Stimulated activated effector memory CD8-positive, alpha-beta T cell treated with anti-CD3 and anti-CD28 coated beads, Interleukin-12 subunit alpha, Interleukin-12 subunit beta, amount 100 ng/mL, for 72 hours (primary cell): ENCODE data around the gene TYW1.
"Not testable (repeated sequence)": the region's sequence is repeated elsewhere in the genome, so short reads cannot be mapped to it uniquely, and the experiment has no call there.

ENCODE experiments used
- ATAC-seq: fragments of 150-1000 bp; cut with Tn5 transposase; 2 replicates; pipeline ENCODE4 v1.10.0; 2021
- DNase-seq, 2 donors: peaks; one replicate each; pipeline ENCODE4 v3.0.0; 2021 to 2022; ENCODE audit warnings: low spot score in 2 of 2
- H3K27ac Mint-ChIP-seq: one replicate; pipeline ENCODE4 v1.8.0; 2022; ENCODE audit warnings: mild to moderate bottlenecking, mixed read lengths
- H3K36me3 Mint-ChIP-seq: one replicate; pipeline ENCODE4 v1.8.0; 2022; ENCODE audit warnings: mild to moderate bottlenecking, mixed read lengths
- H3K4me1 Mint-ChIP-seq: one replicate; pipeline ENCODE4 v1.8.0; 2022; ENCODE audit warnings: mixed read lengths
- H3K4me3 Mint-ChIP-seq: one replicate; pipeline ENCODE4 v1.8.0; 2022; ENCODE audit warnings: mild to moderate bottlenecking, mixed read lengths
- H3K9me3 Mint-ChIP-seq: one replicate; pipeline ENCODE4 v1.8.0; 2022; ENCODE audit warnings: mixed read lengths

The TYW1 gene, protein sequence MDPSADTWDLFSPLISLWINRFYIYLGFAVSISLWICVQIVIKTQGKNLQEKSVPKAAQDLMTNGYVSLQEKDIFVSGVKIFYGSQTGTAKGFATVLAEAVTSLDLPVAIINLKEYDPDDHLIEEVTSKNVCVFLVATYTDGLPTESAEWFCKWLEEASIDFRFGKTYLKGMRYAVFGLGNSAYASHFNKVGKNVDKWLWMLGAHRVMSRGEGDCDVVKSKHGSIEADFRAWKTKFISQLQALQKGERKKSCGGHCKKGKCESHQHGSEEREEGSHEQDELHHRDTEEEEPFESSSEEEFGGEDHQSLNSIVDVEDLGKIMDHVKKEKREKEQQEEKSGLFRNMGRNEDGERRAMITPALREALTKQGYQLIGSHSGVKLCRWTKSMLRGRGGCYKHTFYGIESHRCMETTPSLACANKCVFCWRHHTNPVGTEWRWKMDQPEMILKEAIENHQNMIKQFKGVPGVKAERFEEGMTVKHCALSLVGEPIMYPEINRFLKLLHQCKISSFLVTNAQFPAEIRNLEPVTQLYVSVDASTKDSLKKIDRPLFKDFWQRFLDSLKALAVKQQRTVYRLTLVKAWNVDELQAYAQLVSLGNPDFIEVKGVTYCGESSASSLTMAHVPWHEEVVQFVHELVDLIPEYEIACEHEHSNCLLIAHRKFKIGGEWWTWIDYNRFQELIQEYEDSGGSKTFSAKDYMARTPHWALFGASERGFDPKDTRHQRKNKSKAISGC

DNA sequence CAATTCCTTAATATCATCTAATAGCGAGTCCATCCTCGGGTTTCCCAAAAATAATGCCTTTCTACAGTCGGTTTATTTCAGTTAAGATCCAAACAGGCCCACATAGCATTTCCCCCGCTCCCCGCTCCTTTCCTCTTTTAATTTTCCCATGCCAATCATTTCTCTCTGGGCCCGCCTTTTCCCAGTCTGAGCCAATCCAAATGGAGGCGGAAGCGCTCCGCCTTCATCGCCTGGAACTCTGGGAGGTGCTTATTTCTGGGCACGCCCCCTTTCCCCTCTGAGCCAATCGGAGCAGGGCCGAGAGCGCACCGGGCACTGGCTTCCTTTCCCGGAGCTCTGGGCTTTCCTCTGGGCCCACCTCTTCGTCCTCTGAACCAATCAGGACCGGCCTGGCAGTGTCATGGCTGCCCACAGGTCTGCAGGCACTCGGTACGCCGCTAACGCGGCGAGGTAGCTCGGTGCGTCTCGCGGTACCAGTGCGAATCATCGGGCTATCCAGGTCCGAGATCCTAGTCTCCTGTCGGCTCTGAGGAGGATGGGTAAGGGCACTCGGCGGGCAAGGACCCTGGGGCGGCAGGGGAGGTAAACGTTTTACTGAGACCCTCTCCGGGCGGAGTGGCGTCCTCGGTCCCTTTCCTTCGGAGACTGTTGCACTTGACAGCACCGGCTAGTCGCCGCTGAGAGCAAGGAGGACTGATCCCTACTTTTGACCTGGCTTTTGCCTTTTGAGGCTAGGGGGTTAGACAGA lies at the start of gene TYW1:
Gene TYW1, plus strand, starts transcription at position 390 of the 748 bp plus-strand sequence. Its CDS starts 146 bp downstream, at position 536.
- H3K4me1 Mint-ChIP-seq: peaks cover 17% of the 10 kb centered on the region
- H3K4me3 Mint-ChIP-seq: peak within 1 kb of the TSS; percentile 98
- DNase-seq (peak; percentile 89 to 99), ATAC-seq (peak; percentile 92)
- H3K9me3 Mint-ChIP-seq: not testable (repeated sequence)
- H3K27ac Mint-ChIP-seq: peak within 1 kb of the TSS; percentile 100
- peaks cover 76% of the 10 kb centered on the region for H3K36me3 Mint-ChIP-seq

DNA sequence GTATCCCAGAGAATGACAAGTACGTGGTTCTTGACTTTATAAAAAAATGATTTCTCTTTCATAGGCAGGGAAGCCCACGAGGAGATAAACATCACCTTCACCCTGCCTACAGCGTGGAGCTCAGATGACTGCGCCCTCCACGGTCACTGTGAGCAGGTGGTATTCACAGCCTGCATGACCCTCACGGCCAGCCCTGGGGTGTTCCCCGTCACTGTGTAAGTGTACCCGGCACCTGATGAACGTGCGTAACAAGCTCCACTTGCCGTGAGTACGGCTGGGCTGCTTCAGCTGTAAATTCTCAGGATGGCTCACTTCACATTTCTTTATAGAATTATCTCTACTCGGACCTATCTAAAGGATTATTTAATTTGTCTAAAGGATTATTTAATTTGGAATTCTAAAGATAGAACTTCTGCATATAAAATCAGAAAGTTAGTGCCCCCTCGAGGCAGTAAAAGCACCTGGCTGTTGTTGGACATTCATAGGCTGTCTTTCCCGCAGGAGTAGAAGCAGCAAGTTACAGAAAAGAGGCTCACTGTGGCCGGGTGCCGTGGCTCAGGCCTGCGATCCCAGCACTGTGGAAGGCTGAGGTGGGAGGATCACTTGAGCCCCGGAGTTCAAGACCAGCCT lies 48.0 kb upstream of the TYW1 start:
- Mint-ChIP-seq H3K4me3 (no peak overlapping the region), H3K9me3 (no peaks in the 10 kb centered on the region), H3K4me1 (no peaks in the 10 kb centered on the region), H3K27ac (no peak overlapping the region), H3K36me3 (peaks cover 100% of the 10 kb centered on the region)
- ATAC-seq (no peak), DNase-seq (no peak)

DNA sequence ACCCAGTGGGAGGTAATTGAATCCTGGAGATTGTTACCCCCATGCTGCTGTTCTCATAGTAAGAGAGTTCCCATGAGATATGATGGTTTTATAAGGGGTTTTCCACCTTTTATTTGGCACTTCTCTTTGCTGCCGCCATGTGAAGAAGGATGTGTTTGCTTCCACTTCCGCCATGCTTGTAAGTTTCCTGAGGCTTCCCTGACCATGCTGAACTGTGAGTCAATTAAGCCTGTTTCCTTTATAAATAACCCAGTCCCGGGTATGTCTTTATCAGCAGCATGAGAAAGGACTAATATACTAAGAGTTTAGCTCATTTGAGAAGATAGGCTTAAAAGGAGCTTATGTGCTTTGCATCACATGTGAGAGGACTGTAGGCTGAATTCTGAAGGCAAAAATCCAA lies 46.3 kb upstream of the TYW1 start:
- peaks cover 100% of the 10 kb centered on the region for H3K36me3 Mint-ChIP-seq
- DNase-seq (no peak), ATAC-seq (no peak)
- no peak overlapping the region for H3K4me3 Mint-ChIP-seq
- no peak overlapping the region for H3K27ac Mint-ChIP-seq
- H3K4me1 Mint-ChIP-seq: no peaks in the 10 kb centered on the region
- H3K9me3 Mint-ChIP-seq: no peaks in the 10 kb centered on the region

DNA sequence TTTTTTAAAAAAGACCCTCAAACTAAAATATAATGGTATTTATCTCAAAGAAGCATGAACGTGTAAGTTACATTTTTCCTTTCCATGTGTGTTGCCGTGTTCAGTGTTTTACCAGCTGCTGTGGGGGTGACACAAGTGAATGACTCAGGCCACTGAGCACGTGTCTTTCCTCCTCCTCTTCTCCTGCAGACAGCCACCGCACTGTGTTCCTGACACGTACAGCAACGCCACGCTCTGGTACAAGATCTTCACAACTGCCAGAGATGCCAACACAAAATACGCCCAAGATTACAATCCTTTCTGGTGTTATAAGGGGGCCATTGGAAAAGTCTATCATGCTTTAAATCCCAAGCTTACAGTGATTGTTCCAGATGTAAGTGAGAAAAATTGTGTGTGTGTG lies 45.9 kb upstream of the TYW1 start:
- no peak for ATAC-seq
- no peaks in the 10 kb centered on the region for H3K4me1 Mint-ChIP-seq
- no peak for DNase-seq
- H3K27ac Mint-ChIP-seq: peak overlapping the region; percentile 20
- no peak overlapping the region for H3K4me3 Mint-ChIP-seq
- peaks cover 100% of the 10 kb centered on the region for H3K36me3 Mint-ChIP-seq
- H3K9me3 Mint-ChIP-seq: no peaks in the 10 kb centered on the region

DNA sequence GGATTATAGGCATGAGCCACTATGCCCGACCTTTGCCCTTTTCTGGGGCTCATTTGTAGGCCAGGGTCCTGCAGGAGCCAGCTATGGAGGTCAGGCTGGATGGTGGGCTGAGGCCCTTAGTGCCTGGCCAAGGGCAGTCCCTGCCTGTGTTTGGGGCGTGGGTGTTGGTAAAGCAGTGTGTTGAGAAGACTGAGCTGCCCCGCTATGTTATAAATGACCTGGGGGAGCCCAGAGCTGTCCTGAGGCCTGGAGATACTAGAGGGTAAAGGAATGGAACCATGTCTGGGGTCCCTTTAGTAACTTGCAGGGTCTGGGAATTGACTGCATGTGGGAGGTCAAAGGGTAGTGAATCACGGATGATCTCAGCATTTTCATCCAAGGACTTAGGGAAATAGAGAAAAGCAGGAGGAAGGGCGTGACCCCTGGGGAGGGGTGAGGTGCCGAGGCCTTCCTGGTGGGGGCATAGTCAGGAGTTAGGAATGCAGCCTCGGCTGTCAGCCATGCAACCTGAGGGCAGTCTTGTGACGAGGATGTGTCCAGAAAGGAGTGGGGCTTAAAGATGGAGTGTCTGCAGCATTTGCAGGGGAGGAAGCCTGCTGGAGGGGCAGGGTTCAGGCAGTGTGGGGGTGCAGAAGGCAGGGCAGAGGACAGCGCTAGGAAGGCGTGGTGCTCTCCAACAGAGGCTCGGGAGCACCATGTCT lies 44.1 kb upstream of the TYW1 start:
- DNase-seq (no peak), ATAC-seq (no peak)
- H3K36me3 Mint-ChIP-seq: peaks cover 100% of the 10 kb centered on the region
- H3K4me1 Mint-ChIP-seq: no peaks in the 10 kb centered on the region
- no peaks in the 10 kb centered on the region for H3K9me3 Mint-ChIP-seq
- peak overlapping the region; percentile 27 for H3K27ac Mint-ChIP-seq
- no peak overlapping the region for H3K4me3 Mint-ChIP-seq

DNA sequence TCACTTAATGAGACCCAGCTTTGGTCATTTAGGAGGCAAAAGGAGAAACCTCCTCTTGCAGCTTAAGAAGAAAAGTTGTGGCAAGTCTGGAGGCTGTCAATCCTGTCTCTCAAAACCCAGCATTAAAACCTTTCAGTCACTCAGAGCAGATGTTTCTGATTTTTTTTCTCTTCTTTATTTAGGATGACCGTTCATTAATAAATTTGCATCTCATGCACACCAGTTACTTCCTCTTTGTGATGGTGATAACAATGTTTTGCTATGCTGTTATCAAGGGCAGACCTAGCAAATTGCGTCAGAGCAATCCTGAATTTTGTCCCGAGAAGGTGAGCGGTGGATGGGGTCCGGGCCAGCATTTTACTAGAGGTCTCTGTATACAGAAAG lies 43.6 kb upstream of the TYW1 start:
- H3K36me3 Mint-ChIP-seq: peaks cover 100% of the 10 kb centered on the region

DNA sequence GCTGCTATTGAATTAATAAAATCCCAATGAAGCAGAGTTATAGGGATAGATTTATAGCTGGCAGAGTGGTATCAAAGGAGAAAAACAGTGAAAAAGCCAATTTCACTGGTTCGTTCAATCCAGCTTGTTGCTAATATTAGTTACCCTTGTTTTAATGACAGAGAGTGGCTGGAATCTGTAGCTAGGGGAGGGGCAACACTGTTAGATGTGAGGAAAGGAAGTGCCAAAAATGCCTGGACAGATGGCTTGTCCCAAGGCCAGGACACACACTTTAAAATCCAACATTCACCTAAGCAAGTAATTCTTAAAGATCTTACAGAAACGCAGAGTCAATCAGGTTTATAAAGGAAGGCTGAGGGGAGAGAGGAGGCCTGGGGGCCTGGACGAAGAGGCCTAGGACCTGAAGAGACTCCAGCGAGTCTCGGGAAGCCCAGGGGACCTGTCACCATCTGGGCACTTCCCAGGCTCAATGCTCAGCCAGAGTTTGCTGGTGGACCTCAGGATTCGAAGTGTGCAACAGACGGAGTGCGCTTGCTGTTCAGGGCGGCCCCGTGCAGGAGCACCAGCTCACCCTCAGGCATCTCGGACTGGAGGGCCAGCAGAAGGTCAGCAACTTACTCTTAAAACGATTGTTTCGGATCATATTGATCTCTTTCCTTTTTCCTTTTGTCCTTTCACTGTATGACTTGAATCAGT lies 38.9 kb upstream of the TYW1 start:
- Mint-ChIP-seq H3K4me1 (no peaks in the 10 kb centered on the region), H3K4me3 (no peak overlapping the region), H3K27ac (peak overlapping the region; percentile 48), H3K36me3 (peaks cover 83% of the 10 kb centered on the region), H3K9me3 (no peaks in the 10 kb centered on the region)
- no peak for ATAC-seq
- DNase-seq: no peak

More for the DNA sequence above, 43.6 kb upstream of the TYW1 start:
- H3K4me3 Mint-ChIP-seq: no peak overlapping the region
- no peak for ATAC-seq
- H3K27ac Mint-ChIP-seq: peak overlapping the region; percentile 27
- DNase-seq: no peak
- no peaks in the 10 kb centered on the region for H3K9me3 Mint-ChIP-seq
- no peaks in the 10 kb centered on the region for H3K4me1 Mint-ChIP-seq

DNA sequence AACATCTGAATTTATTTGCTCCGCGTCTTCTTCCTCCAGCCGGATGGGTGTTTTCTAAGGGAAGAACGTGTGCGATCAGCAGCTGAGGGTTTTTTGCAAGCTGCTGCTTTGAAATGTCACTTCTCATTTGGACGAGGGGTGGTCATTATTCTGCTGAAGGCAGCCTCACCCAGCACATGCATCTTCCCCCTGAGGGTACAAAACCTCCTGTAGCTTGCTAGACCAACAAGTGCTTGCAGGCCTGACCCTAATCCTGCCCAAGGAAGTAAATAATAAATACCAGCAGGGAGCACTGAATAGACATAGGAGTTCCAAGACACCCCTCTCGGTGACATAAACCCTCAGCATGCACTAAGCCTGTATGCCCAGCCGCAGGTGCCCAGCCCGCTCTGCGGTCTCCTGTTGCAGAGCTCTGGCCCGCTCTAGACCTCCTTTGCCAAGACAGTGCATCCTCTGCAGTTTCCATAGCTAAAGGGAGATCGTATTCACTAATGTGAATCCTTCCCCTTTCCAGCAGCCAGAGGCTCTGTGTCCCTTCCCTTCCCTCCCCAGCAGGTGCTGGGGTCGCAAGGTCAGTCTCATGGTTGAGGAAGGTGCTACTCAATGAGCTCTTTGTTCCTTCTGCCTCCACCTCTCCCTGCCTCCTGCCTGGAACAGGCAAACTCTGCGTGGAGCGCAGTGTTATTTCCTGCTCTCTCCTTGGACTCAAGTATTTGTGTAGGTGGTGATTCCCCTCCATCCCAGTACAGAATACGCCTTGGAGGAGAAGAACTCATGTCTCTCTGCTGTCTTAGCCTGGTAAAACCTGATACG lies 37.9 kb upstream of the TYW1 start:
- H3K36me3 Mint-ChIP-seq: peaks cover 73% of the 10 kb centered on the region
- no peak overlapping the region for H3K27ac Mint-ChIP-seq
- no peak for DNase-seq
- no peak for ATAC-seq
- no peaks in the 10 kb centered on the region for H3K9me3 Mint-ChIP-seq
- no peak overlapping the region for H3K4me3 Mint-ChIP-seq
- no peaks in the 10 kb centered on the region for H3K4me1 Mint-ChIP-seq

DNA sequence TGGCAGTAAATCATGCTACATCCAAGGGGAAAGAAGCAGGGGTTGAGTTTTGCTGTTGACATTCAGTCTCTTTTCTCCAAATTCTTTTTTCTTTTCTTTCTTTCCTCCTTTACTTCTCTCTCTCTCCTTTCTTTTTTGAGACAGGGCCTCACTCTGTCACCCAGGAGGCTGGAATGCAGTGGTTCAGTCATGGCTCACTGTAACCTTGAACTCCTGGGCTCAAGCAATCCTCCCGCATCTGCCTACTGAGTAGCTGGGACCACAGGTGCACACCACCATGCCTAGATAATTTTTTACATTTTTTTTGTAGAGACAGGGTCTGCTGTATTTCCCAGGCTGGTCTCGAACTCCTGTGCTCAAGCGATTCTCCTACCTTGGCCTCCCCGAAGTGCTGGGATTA lies 36.4 kb upstream of the TYW1 start:
- no peaks in the 10 kb centered on the region for H3K9me3 Mint-ChIP-seq
- H3K4me1 Mint-ChIP-seq: no peaks in the 10 kb centered on the region
- DNase-seq (no peak), ATAC-seq (no peak)
- peaks cover 58% of the 10 kb centered on the region for H3K36me3 Mint-ChIP-seq
- no peak overlapping the region for H3K4me3 Mint-ChIP-seq
- no peak overlapping the region for H3K27ac Mint-ChIP-seq

DNA sequence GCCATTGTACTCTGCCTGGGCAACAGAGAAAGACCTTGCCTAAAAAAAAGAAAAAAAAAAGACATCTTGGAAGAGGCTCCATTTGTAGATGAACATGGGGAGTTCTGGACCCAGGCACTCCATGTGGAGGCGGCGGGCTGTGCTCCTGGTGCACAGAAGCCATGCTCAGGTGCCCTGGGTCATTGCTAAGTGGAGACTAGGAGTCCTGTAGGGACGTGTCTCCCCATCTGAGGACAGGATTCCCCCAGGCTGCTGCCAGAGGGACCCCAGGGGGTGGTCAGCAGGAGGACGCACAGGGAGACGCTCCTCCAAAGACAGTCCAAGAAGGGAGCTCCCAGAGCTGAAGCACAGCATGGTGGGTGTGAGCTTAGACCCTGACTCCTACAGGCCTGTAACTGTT lies 35.5 kb upstream of the TYW1 start:
- no peak overlapping the region for H3K4me3 Mint-ChIP-seq
- ATAC-seq (no peak), DNase-seq (no peak)
- no peaks in the 10 kb centered on the region for H3K9me3 Mint-ChIP-seq
- no peaks in the 10 kb centered on the region for H3K4me1 Mint-ChIP-seq
- no peak overlapping the region for H3K27ac Mint-ChIP-seq
- H3K36me3 Mint-ChIP-seq: peaks cover 49% of the 10 kb centered on the region

DNA sequence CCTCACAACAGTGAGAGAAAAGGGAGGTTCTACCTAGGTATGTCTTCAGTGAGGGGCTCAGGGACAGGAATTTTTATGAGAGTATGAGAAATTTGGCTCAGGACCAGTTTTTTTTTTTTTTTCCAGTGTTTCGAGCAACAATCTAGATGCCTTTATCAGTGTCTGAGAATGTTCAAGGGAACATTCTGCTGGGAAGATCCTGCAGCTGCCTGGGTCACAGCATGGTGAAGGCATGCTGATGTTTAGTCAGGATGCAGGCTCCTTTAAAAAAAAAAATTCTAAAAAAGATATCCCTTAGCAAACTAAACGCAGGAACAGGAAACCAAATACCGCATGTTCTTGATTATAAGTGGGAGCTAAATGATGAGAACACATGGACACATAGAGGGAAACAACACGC lies 32.2 kb upstream of the TYW1 start:
- H3K36me3 Mint-ChIP-seq: peaks cover 16% of the 10 kb centered on the region
- H3K27ac Mint-ChIP-seq: no peak overlapping the region
- DNase-seq (no peak), ATAC-seq (no peak)
- no peak overlapping the region for H3K4me3 Mint-ChIP-seq
- no peaks in the 10 kb centered on the region for H3K9me3 Mint-ChIP-seq
- no peaks in the 10 kb centered on the region for H3K4me1 Mint-ChIP-seq

DNA sequence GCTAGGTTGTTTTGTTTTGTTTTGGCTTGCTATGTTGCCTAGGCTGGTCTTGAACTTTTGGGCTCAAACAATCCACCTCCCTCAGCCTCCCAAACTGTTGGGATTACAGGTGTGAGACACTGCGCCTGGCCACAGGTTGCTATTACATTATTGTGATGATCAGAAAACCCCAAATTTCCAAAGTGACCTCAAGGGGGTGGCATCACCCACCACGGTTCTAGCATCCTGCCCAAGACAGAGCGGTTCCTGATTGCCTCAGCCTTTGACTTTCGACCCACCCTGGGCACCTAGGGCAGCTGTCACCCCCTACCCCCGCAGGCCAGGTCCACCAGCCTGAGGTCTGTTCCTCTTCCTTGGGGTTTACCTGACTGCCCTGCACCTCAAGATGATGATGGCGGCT lies 29.6 kb upstream of the TYW1 start:
- no peak overlapping the region for H3K4me3 Mint-ChIP-seq
- no peak overlapping the region for H3K27ac Mint-ChIP-seq
- DNase-seq (no peak), ATAC-seq (no peak)
- H3K9me3 Mint-ChIP-seq: no peaks in the 10 kb centered on the region
- peaks cover 5% of the 10 kb centered on the region for H3K4me1 Mint-ChIP-seq
- no peaks in the 10 kb centered on the region for H3K36me3 Mint-ChIP-seq

DNA sequence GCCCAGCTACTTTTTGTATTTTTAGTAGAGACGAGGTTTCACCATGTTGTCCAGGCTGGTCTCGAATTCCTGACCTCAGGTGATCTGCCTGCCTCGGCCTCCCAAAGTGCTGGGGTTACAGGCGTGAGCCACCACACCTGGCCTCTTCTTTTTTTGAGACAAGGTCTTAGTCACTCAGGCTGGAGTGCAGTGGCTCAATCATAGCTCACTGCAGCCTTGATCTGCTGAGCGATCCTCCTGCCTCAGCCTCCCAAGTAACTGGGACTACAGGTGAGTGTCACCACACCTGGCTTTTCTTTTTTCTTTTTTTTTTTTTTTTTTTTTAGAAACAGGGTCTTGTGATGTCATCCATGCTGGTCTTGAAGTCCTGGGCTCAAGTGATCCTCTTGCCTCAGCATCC lies 27.6 kb upstream of the TYW1 start:
- H3K36me3 Mint-ChIP-seq, H3K27ac Mint-ChIP-seq, H3K4me1 Mint-ChIP-seq, DNase-seq, ATAC-seq, H3K9me3 Mint-ChIP-seq, H3K4me3 Mint-ChIP-seq: not testable (repeated sequence)

DNA sequence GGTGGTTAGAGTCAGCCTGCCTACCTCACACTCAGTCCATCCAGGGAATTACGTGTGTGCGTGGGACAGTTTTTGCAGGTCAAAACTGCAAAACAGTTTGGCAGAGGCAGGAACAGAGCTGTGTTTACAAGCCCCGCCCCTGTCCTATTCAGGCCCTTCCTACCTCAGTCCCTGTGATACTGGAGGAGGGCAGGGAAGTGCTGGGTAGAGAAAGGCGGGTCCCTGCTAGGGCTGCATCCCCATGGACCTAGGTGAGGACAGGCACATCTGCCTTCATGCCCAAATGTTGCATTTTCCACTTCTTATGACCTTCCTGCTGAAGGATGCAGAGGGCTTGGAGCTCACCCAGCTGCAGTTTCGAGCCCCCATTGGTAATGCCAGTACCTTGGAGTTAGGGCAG lies 26.3 kb upstream of the TYW1 start:
- H3K4me3 Mint-ChIP-seq: no peak overlapping the region
- no peaks in the 10 kb centered on the region for H3K9me3 Mint-ChIP-seq
- no peak overlapping the region for H3K27ac Mint-ChIP-seq
- ATAC-seq: no peak
- H3K36me3 Mint-ChIP-seq: no peaks in the 10 kb centered on the region
- no peak for DNase-seq
- H3K4me1 Mint-ChIP-seq: peaks cover 5% of the 10 kb centered on the region
